Gastroesophageal sphincter (tissue), 4 donors: ENCODE data around the gene PRKCZ. TPM values are rescaled to one million over a fixed set of nuclear protein-coding genes. Genes with fewer than 3 reads are reported as not detected.

Source experiments
- ATAC-seq: fragments of 150-250 bp; one replicate; pipeline ENCODE4 v1.9.1; 2016; ENCODE audit warnings: mild to moderate bottlenecking, moderate library complexity
- H3K27ac ChIP-seq, 4 donors: fragments of 200-600 bp; sonication (generic) in 3 of 4; 1 replicate in 3 of 4; 2 replicates in 1 of 4; pipeline ENCODE4 v1.5.1; 2016 to 2019
- H3K27me3 ChIP-seq: fragments of 200-600 bp; sonication (generic); one replicate; pipeline ENCODE4 v1.5.1; 2019
- H3K36me3 ChIP-seq, 2 donors: fragments of 200-600 bp; sonication (generic); one replicate each; pipeline ENCODE4 v1.5.1; 2019; ENCODE audit warnings: control low read depth in 1 of 2
- H3K4me1 ChIP-seq, 3 donors: fragments of 200-600 bp; sonication (generic); 1 replicate in 2 of 3; 2 replicates in 1 of 3; pipeline ENCODE4 v1.5.1; 2016 to 2019; ENCODE audit warnings: control low read depth in 2 of 3
- H3K4me3 ChIP-seq, 2 donors: fragments of 200-600 bp; sonication (generic); one replicate each; pipeline ENCODE4 v1.5.1; 2019; ENCODE audit warnings: mild to moderate bottlenecking in 1 of 2, moderate library complexity in 1 of 2
- H3K9me3 ChIP-seq, 3 donors: fragments of 200-600 bp; sonication (generic); one replicate each; pipeline ENCODE4 v1.5.1; 2017 to 2019; ENCODE audit warnings: control low read depth in 2 of 3
- CTCF ChIP-seq, 4 experiments: fragments of 200-600 bp in 2 of 4; fragments of 450-650 bp in 2 of 4; sonication (generic) in 1 of 4; IDR thresholded peaks; one replicate each; pipeline ENCODE4 v1.5.1; 2017 to 2019; ENCODE audit warnings: antibody characterized with exemption in 4 of 4, mild to moderate bottlenecking in 2 of 4, moderate library complexity in 2 of 4
- EP300 ChIP-seq: sonication (generic); formaldehyde crosslinking; IDR thresholded peaks from one replicate; pipeline ENCODE4 v1.6.1; 2017; ENCODE audit warnings: antibody characterized with exemption, mild to moderate bottlenecking
- POLR2A ChIP-seq, 2 donors: fragments of 450-650 bp; IDR thresholded peaks; one replicate each; pipeline ENCODE4 v1.6.1; 2017; ENCODE audit warnings: antibody characterized with exemption in 2 of 2, mild to moderate bottlenecking in 2 of 2, moderate library complexity in 1 of 2
- POLR2AphosphoS5 ChIP-seq: sonication (generic); formaldehyde crosslinking; IDR thresholded peaks from one replicate; pipeline ENCODE4 v1.6.1; 2017; ENCODE audit warnings: antibody characterized with exemption
- WGBS, 2 donors: methylation state at CpG; one replicate each; pipeline ENCODE4 v1.1.5; 2018; ENCODE audit warnings: low coverage in 1 of 2; 5-methylcytosine and 5-hydroxymethylcytosine counted together
- total RNA-seq, 4 donors: library from RNA; depleted of rRNA; stranded (reverse); fragments of >200 nt; gene quantifications; one replicate each; pipeline ENCODE4 v1.1.0, GENCODE V29; 2016

The PRKCZ gene
- total RNA-seq, 4 donors from 2014 or later: 2.4 to 3.8 (median 2.9) TPM

- no peak overlapping the region for H3K27ac ChIP-seq
- peaks cover 0 to 17% of the 10 kb centered on the region in 2 donors for H3K36me3 ChIP-seq
- TF ChIP-seq EP300 (no peak), CTCF (IDR thresholded peaks at IDR 0.05) (no peak), POLR2AphosphoS5 (no peak), POLR2A (IDR thresholded peaks at IDR 0.05) (no peak)
- H3K4me3 ChIP-seq: no peak overlapping the region
- WGBS, 2 donors: 60% methylated on average over 1 of the region's 16 CpGs; no CpG with 5 or more reads in 1 of the 2 donors
- no peaks in the 10 kb centered on the region for H3K9me3 ChIP-seq
- no peak for ATAC-seq
- peaks cover 0 to 13% (median 0%) of the 10 kb centered on the region in 3 donors for H3K4me1 ChIP-seq
- H3K27me3 ChIP-seq: no peaks in the 10 kb centered on the region
Observed at GRCh38 chr1:2178875-2179274, 128.7 kb downstream of the PRKCZ start.

GRCh38 chr1:2179283-2180013 lies 129.2 kb downstream of the PRKCZ start:
- Histone ChIP-seq H3K9me3 (no peaks in the 10 kb centered on the region), H3K4me1 (peaks cover 0 to 8% (median 0%) of the 10 kb centered on the region in 3 donors), H3K27ac (no peak overlapping the region), H3K4me3 (no peak overlapping the region), H3K36me3 (peaks cover 0 to 23% of the 10 kb centered on the region in 2 donors), H3K27me3 (no peaks in the 10 kb centered on the region)
- TF ChIP-seq POLR2A (IDR thresholded peaks at IDR 0.05) (no peak), EP300 (no peak), POLR2AphosphoS5 (no peak), CTCF (IDR thresholded peaks at IDR 0.05) (no peak)
- no peak for ATAC-seq
- WGBS, 2 donors: 62% methylated on average over 12 of the region's 28 CpGs; no CpG with 5 or more reads in 1 of the 2 donors

- 72% methylated on average over 6 of the region's 58 CpGs; no CpG with 5 or more reads in 1 of the 2 donors for WGBS, 2 donors
- TF ChIP-seq CTCF (IDR thresholded peaks at IDR 0.05): no peak
- TF ChIP-seq EP300: no peak
- no peak for TF ChIP-seq POLR2AphosphoS5
- TF ChIP-seq POLR2A (IDR thresholded peaks at IDR 0.05): no peak
- no peak overlapping the region for H3K4me3 ChIP-seq
Observed at GRCh38 chr1:2180297-2181245, 130.4 kb downstream of the PRKCZ start.

GRCh38 chr1:2181271-2181670 lies 131.1 kb downstream of the PRKCZ start:
- TF ChIP-seq EP300 (no peak), POLR2A (IDR thresholded peaks at IDR 0.05) (no peak), CTCF (IDR thresholded peaks at IDR 0.05) (no peak), POLR2AphosphoS5 (no peak)
- Histone ChIP-seq H3K36me3 (peaks cover 0 to 41% of the 10 kb centered on the region in 2 donors), H3K27me3 (no peaks in the 10 kb centered on the region), H3K9me3 (no peaks in the 10 kb centered on the region), H3K4me1 (no peaks in the 10 kb centered on the region), H3K4me3 (no peak overlapping the region), H3K27ac (no peak overlapping the region)
- no peak for ATAC-seq
- 92% methylated on average over 2 of the region's 14 CpGs; no CpG with 5 or more reads in 1 of the 2 donors for WGBS, 2 donors

More at GRCh38 chr1:2180297-2181245, 130.4 kb downstream of the PRKCZ start:
- H3K4me1 ChIP-seq: no peaks in the 10 kb centered on the region
- H3K9me3 ChIP-seq: no peaks in the 10 kb centered on the region
- peaks cover 0 to 34% of the 10 kb centered on the region in 2 donors for H3K36me3 ChIP-seq
- no peaks in the 10 kb centered on the region for H3K27me3 ChIP-seq
- no peak for ATAC-seq
- H3K27ac ChIP-seq: no peak overlapping the region
